Breast epithelium (tissue), 4 donors: Measurements from ENCODE around the gene LIM2. TPM values are rescaled to one million over a fixed set of nuclear protein-coding genes. Genes with fewer than 3 reads are reported as not detected.

Experiments
- DNase-seq, 2 donors: peaks; one replicate each; pipeline ENCODE4 v3.0.0-alpha.2; 2019; ENCODE audit warnings: low spot score in 2 of 2
- H3K27ac ChIP-seq, 2 donors: fragments of 200-600 bp; sonication (generic) in 1 of 2; one replicate each; pipeline ENCODE4 v1.5.1; 2016 to 2019; ENCODE audit warnings: mild to moderate bottlenecking in 1 of 2
- H3K27me3 ChIP-seq, 2 donors: fragments of 200-600 bp; sonication (generic) in 1 of 2; one replicate each; pipeline versions ENCODE4 v1.5.1 to v1.6.0; 2017 to 2019; ENCODE audit warnings: control low read depth in 1 of 2, mild to moderate bottlenecking in 1 of 2
- H3K36me3 ChIP-seq: fragments of 200-600 bp; one replicate; pipeline ENCODE4 v1.5.1; 2019
- H3K4me1 ChIP-seq, 2 donors: fragments of 200-600 bp; sonication (generic); one replicate each; pipeline ENCODE4 v1.5.1; 2016 to 2019; ENCODE audit warnings: control low read depth in 1 of 2
- H3K4me3 ChIP-seq, 3 donors: fragments of 200-600 bp; sonication (generic); 1 replicate in 2 of 3; 2 replicates in 1 of 3; pipeline ENCODE4 v1.5.1; 2016 to 2019; ENCODE audit warnings: mild to moderate bottlenecking in 3 of 3, moderate library complexity in 2 of 3
- H3K9me3 ChIP-seq, 2 donors: fragments of 200-600 bp; sonication (generic) in 1 of 2; one replicate each; pipeline ENCODE4 v1.5.1; 2016 to 2019; ENCODE audit warnings: control low read depth in 1 of 2
- CTCF ChIP-seq, 3 donors: fragments of 450-650 bp; IDR thresholded peaks; one replicate each; pipeline ENCODE4 v1.5.1; 2016 to 2017; ENCODE audit warnings: antibody characterized with exemption in 3 of 3, mild to moderate bottlenecking in 3 of 3, moderate library complexity in 3 of 3
- POLR2A ChIP-seq: fragments of 450-650 bp; IDR thresholded peaks from one replicate; pipeline ENCODE4 v1.6.1; 2016; ENCODE audit warnings: antibody characterized with exemption, mild to moderate bottlenecking, moderate library complexity
- POLR2AphosphoS5 ChIP-seq, 3 donors: sonication (generic); formaldehyde crosslinking; IDR thresholded peaks; one replicate each; pipeline ENCODE4 v1.6.1; 2017; ENCODE audit warnings: antibody characterized with exemption in 3 of 3
- intact Hi-C: fragments of 100-400 bp; cut with DNase I; formaldehyde crosslinking; loops from one replicate; pipeline ENCODE4 v1.15.1; 2023; ENCODE audit warnings: low total_unique reads
- total RNA-seq, 3 donors: library from RNA; depleted of rRNA; stranded (reverse); fragments of >200 nt; gene quantifications; one replicate each; pipeline ENCODE4 v1.1.0, GENCODE V29; 2016

The LIM2 gene
- total RNA-seq, 3 donors from 2014 or later: not detected

GRCh38 chr19:51331716-51332115 is 56.1 kb downstream of the LIM2 start:
- Histone ChIP-seq H3K27me3 (peaks cover 6 to 44% of the 10 kb centered on the region in 2 donors), H3K9me3 (no peaks in the 10 kb centered on the region), H3K4me1 (peaks cover 0 to 8% of the 10 kb centered on the region in 2 donors), H3K36me3 (no peaks in the 10 kb centered on the region), H3K4me3 (no peak overlapping the region), H3K27ac (no peak overlapping the region)
- no peak for DNase-seq
- TF ChIP-seq POLR2A (no peak), POLR2AphosphoS5 (IDR thresholded peaks at IDR 0.05) (no peak), CTCF (IDR thresholded peaks at IDR 0.05) (no peak)
- intact Hi-C loops: no loop called here

GRCh38 chr19:51331193-51331592 is 56.6 kb downstream of the LIM2 start:
- no peak for TF ChIP-seq POLR2A
- TF ChIP-seq CTCF (IDR thresholded peaks at IDR 0.05): no peak
- TF ChIP-seq POLR2AphosphoS5 (IDR thresholded peaks at IDR 0.05): no peak
- Histone ChIP-seq H3K4me1 (peaks cover 0 to 8% of the 10 kb centered on the region in 2 donors), H3K4me3 (no peak overlapping the region), H3K27ac (no peak overlapping the region), H3K36me3 (no peaks in the 10 kb centered on the region), H3K27me3 (peaks cover 6 to 49% of the 10 kb centered on the region in 2 donors), H3K9me3 (no peaks in the 10 kb centered on the region)
- no peak for DNase-seq
- intact Hi-C loops: no loop called here

- H3K27ac ChIP-seq: no peak overlapping the region
- H3K4me3 ChIP-seq: no peak overlapping the region
- H3K9me3 ChIP-seq: no peaks in the 10 kb centered on the region
- peaks cover 6 to 54% of the 10 kb centered on the region in 2 donors for H3K27me3 ChIP-seq
- intact Hi-C loops: no loop called here
- H3K36me3 ChIP-seq: no peaks in the 10 kb centered on the region
- H3K4me1 ChIP-seq: peaks cover 0 to 8% of the 10 kb centered on the region in 2 donors
- DNase-seq: no peak
- TF ChIP-seq CTCF (IDR thresholded peaks at IDR 0.05): no peak
- TF ChIP-seq POLR2AphosphoS5 (IDR thresholded peaks at IDR 0.05): no peak
- no peak for TF ChIP-seq POLR2A
Observed at GRCh38 chr19:51330366-51330765, 57.4 kb downstream of the LIM2 start.

Other genes with a start within 250 kb of the LIM2 start
- gene SIGLEC7, start 245.7 kb downstream of the LIM2 start, total RNA-seq: 1 to 10 TPM in 2 of 3 donors, under 1 TPM in 1; 0.98 to 3.2 (median 1.8) TPM
- 10 to 100 TPM in 1 of 3 donors, 1 to 10 TPM in 2; 2.9 to 17.1 (median 6.3) TPM for gene CD33, start 162.9 kb downstream of the LIM2 start, total RNA-seq
- gene SIGLECL1, start 136.9 kb downstream of the LIM2 start, total RNA-seq: not detected
- gene IGLON5, start 76.3 kb downstream of the LIM2 start, total RNA-seq: under 1 TPM in 1 of 3 donors, not detected in 2; 0.66 TPM
- 1 to 10 TPM; 1.3 to 1.8 (median 1.8) TPM for gene VSIG10L, start 45.8 kb downstream of the LIM2 start, total RNA-seq
- 100 to 1,000 TPM in 1 of 3 donors, 10 to 100 TPM in 2; 60.7 to 214 (median 88.5) TPM for gene ETFB, start 21.6 kb downstream of the LIM2 start, total RNA-seq
- gene CLDND2, start 19.0 kb downstream of the LIM2 start, total RNA-seq: not detected
- 1 to 10 TPM in 1 of 3 donors, not detected in 2; 2.1 TPM for gene NKG7, start 15.3 kb downstream of the LIM2 start, total RNA-seq
- gene C19orf84, start 2.6 kb upstream of the LIM2 start, total RNA-seq: not detected
- gene SIGLEC10, start 29.7 kb upstream of the LIM2 start, total RNA-seq: 10 to 100 TPM in 2 of 3 donors, 1 to 10 TPM in 1; 1.8 to 17.0 (median 10.2) TPM
- 1 to 10 TPM in 2 of 3 donors, under 1 TPM in 1; 0.80 to 8.6 (median 2.3) TPM for gene SIGLEC8, start 70.5 kb upstream of the LIM2 start, total RNA-seq
- gene CEACAM18, start 90.6 kb upstream of the LIM2 start, total RNA-seq: not detected
- 1 to 10 TPM in 1 of 3 donors, not detected in 2; 1.8 TPM for gene SIGLEC12, start 113.8 kb upstream of the LIM2 start, total RNA-seq
- gene SIGLEC6, start 143.7 kb upstream of the LIM2 start, total RNA-seq: 1 to 10 TPM in 1 of 3 donors, under 1 TPM in 1, not detected in 1; 0.73 to 4.8 TPM
- 10 to 100 TPM in 1 of 3 donors, 1 to 10 TPM in 2; 4.3 to 12.1 (median 8.9) TPM for gene ZNF175, start 183.3 kb upstream of the LIM2 start, total RNA-seq
- gene SIGLEC5, start 242.4 kb upstream of the LIM2 start, total RNA-seq: 1 to 10 TPM in 2 of 3 donors, not detected in 1; 1.6 to 1.8 TPM